H9 (cell line): ENCODE results near the gene DPP7. TPM values are rescaled to one million over a fixed set of nuclear protein-coding genes. Genes with fewer than 3 reads are reported as not detected.

Experiments
- DNase-seq: peaks from one replicate; pipeline ENCODE4 v3.0.0-alpha.2; 2017
- H2AFZ ChIP-seq: one replicate; pipeline ENCODE4 v1.6.1; 2013; ENCODE audit warnings: mild to moderate bottlenecking, low read length, control low read depth, moderate library complexity
- H2AK5ac ChIP-seq: 2 replicates; pipeline ENCODE4 v1.6.1; 2013; ENCODE audit warnings: low read length, control low read depth, mixed read lengths; ENCODE audit not compliant: insufficient read length
- H2BK120ac ChIP-seq: one replicate; pipeline ENCODE4 v1.6.1; 2013; ENCODE audit warnings: low read depth, mild to moderate bottlenecking, low read length, control low read depth, inconsistent platforms; ENCODE audit not compliant: poor library complexity, severe bottlenecking
- H2BK12ac ChIP-seq: 2 replicates; pipeline ENCODE4 v1.6.1; 2013; ENCODE audit warnings: low read length, control low read depth, mixed read lengths, low read depth; ENCODE audit not compliant: insufficient read length
- H2BK15ac ChIP-seq: 2 replicates; pipeline ENCODE4 v1.6.1; 2013; ENCODE audit warnings: low read depth, low read length, control low read depth
- H2BK20ac ChIP-seq: one replicate; pipeline ENCODE4 v1.6.1; 2013; ENCODE audit warnings: low read depth, mild to moderate bottlenecking, low read length, control low read depth, inconsistent platforms; ENCODE audit not compliant: poor library complexity, severe bottlenecking
- H2BK5ac ChIP-seq: 2 replicates; pipeline ENCODE4 v1.6.1; 2013; ENCODE audit warnings: low read length, control low read depth, mixed read lengths; ENCODE audit not compliant: insufficient read length
- H3K14ac ChIP-seq: 2 replicates; pipeline ENCODE4 v1.6.1; 2013; ENCODE audit warnings: low read length, control low read depth; ENCODE audit not compliant: insufficient read depth
- H3K18ac ChIP-seq: 2 replicates; pipeline ENCODE4 v1.6.1; 2013; ENCODE audit warnings: low read depth, mild to moderate bottlenecking, mixed read lengths, low read length, control low read depth; ENCODE audit not compliant: insufficient read length
- H3K23ac ChIP-seq: 2 replicates; pipeline ENCODE4 v1.6.1; 2013; ENCODE audit warnings: low read length, control low read depth, mixed read lengths, low read depth; ENCODE audit not compliant: insufficient read length
- H3K23me2 ChIP-seq: 2 replicates; pipeline ENCODE4 v1.6.1; 2013; ENCODE audit warnings: low read depth, mild to moderate bottlenecking, mixed read lengths, low read length, control low read depth; ENCODE audit not compliant: insufficient read length, poor library complexity, severe bottlenecking
- H3K27ac ChIP-seq: 2 replicates; pipeline ENCODE4 v1.5.1; 2013; ENCODE audit warnings: low read length, control low read depth, mixed read lengths, low read depth; ENCODE audit not compliant: insufficient read length
- H3K27me3 ChIP-seq: 2 replicates; pipeline ENCODE4 v1.6.1; 2013; ENCODE audit warnings: low read length, control low read depth, inconsistent platforms; ENCODE audit not compliant: insufficient read depth
- H3K4ac ChIP-seq: 2 replicates; pipeline ENCODE4 v1.6.1; 2013; ENCODE audit warnings: low read depth, mild to moderate bottlenecking, control low read depth, inconsistent platforms, low read length, moderate library complexity
- H3K4me1 ChIP-seq: 2 replicates; pipeline ENCODE4 v1.6.1; 2013; ENCODE audit warnings: low read length, control low read depth, inconsistent platforms; ENCODE audit not compliant: insufficient read depth
- H3K4me2 ChIP-seq: 2 replicates; pipeline ENCODE4 v1.6.1; 2013; ENCODE audit warnings: low read length, control low read depth, mixed read lengths; ENCODE audit not compliant: insufficient read length, insufficient read depth
- H3K56ac ChIP-seq: 2 replicates; pipeline ENCODE4 v1.6.1; 2013; ENCODE audit warnings: low read depth, mild to moderate bottlenecking, mixed read lengths, low read length, control low read depth; ENCODE audit not compliant: insufficient read length
- H3K79me1 ChIP-seq: 2 replicates; pipeline ENCODE4 v1.6.1; 2013; ENCODE audit warnings: low read depth, mild to moderate bottlenecking, moderate library complexity, low read length, control low read depth, inconsistent platforms; ENCODE audit not compliant: insufficient read depth, poor library complexity, severe bottlenecking
- H3K79me2 ChIP-seq: 2 replicates; pipeline ENCODE4 v1.6.1; 2013; ENCODE audit warnings: low read length, control low read depth, inconsistent platforms; ENCODE audit not compliant: insufficient read depth
- H3K9ac ChIP-seq: 2 replicates; pipeline ENCODE4 v1.6.1; 2013; ENCODE audit warnings: low read length, control low read depth, mixed read lengths; ENCODE audit not compliant: insufficient read length; ENCODE audit errors: extremely low read depth
- H3K9me3 ChIP-seq: one replicate; pipeline ENCODE4 v1.6.1; 2013; ENCODE audit warnings: low read depth, low read length, inconsistent platforms; ENCODE audit not compliant: control insufficient read depth
- H3T11ph ChIP-seq: one replicate; pipeline ENCODE4 v1.6.1; 2013; ENCODE audit warnings: mild to moderate bottlenecking, low read length, control low read depth, inconsistent platforms
- H4K20me1 ChIP-seq: one replicate; pipeline ENCODE4 v1.6.1; 2013; ENCODE audit not compliant: control insufficient read depth, insufficient read length, insufficient read depth
- H4K5ac ChIP-seq: 2 replicates; pipeline ENCODE4 v1.6.1; 2013; ENCODE audit warnings: low read depth, mild to moderate bottlenecking, mixed read lengths, low read length, control low read depth; ENCODE audit not compliant: insufficient read length
- H4K8ac ChIP-seq: replicated peaks from 2 replicates; pipeline ENCODE4 v1.6.1; 2013; ENCODE audit warnings: low read length, control low read depth, mixed read lengths, low read depth; ENCODE audit not compliant: insufficient read length
- H4K91ac ChIP-seq: 2 replicates; pipeline ENCODE4 v1.6.1; 2013; ENCODE audit warnings: low read depth, mild to moderate bottlenecking, moderate library complexity, mixed read lengths, low read length, control low read depth; ENCODE audit not compliant: insufficient read length
- H3K27ac Mint-ChIP-seq, 3 experiments: 2 replicates in 2 of 3; 3 replicates in 1 of 3; pipeline ENCODE4 v1.8.0; 2020 to 2021; ENCODE audit warnings: mixed read lengths in 3 of 3, mild to moderate bottlenecking in 1 of 3, moderate library complexity in 1 of 3
- H3K27me3 Mint-ChIP-seq: 2 replicates; pipeline ENCODE4 v1.8.0; 2021; ENCODE audit warnings: low read depth, mild to moderate bottlenecking, moderate library complexity, mixed read lengths
- H3K36me3 Mint-ChIP-seq, 3 experiments: 2 replicates in 2 of 3; 3 replicates in 1 of 3; pipeline ENCODE4 v1.8.0; 2020 to 2021; ENCODE audit warnings: low read depth in 3 of 3, mixed read lengths in 3 of 3; ENCODE audit not compliant: insufficient read depth in 1 of 3
- H3K4me1 Mint-ChIP-seq, 2 experiments: 2 replicates each; pipeline ENCODE4 v1.8.0; 2020; ENCODE audit warnings: mixed read lengths in 2 of 2
- H3K4me3 Mint-ChIP-seq, 2 experiments: 2 replicates in 1 of 2; 3 replicates in 1 of 2; pipeline ENCODE4 v1.8.0; 2020 to 2021; ENCODE audit warnings: mild to moderate bottlenecking in 2 of 2, mixed read lengths in 2 of 2, moderate library complexity in 1 of 2
- H3K9me3 Mint-ChIP-seq, 2 experiments: 2 replicates in 1 of 2; 3 replicates in 1 of 2; pipeline ENCODE4 v1.8.0; 2020; ENCODE audit warnings: mild to moderate bottlenecking in 2 of 2, mixed read lengths in 2 of 2, moderate library complexity in 1 of 2
- WGBS: extraction: QIAGEN DNeasy Blood & Tissue Kit; methylation state at CpG from one replicate; pipeline ENCODE4 v1.1.7; 2013; ENCODE audit warnings: missing lambda C conversion rate, low lambda C conversion rate, mixed read lengths; ENCODE audit not compliant: insufficient read length; ENCODE audit errors: extremely low coverage; 5-methylcytosine and 5-hydroxymethylcytosine counted together
- total RNA-seq: library from RNA; stranded (reverse); gene quantifications from 2 replicates; pipeline ENCODE4 v1.2.1, GENCODE V29; 2021
- TF ChIP-seq, protein P1 (sequence below): fragments of 200-600 bp; sonication (generic); conservative IDR thresholded peaks from 3 replicates; pipeline ENCODE4 v1.8.0; 2021; ENCODE audit warnings: antibody characterized with exemption, mild to moderate bottlenecking

The DPP7 gene
- total RNA-seq, 1 experiment from 2014 or later, result 29.4 TPM

DNA sequence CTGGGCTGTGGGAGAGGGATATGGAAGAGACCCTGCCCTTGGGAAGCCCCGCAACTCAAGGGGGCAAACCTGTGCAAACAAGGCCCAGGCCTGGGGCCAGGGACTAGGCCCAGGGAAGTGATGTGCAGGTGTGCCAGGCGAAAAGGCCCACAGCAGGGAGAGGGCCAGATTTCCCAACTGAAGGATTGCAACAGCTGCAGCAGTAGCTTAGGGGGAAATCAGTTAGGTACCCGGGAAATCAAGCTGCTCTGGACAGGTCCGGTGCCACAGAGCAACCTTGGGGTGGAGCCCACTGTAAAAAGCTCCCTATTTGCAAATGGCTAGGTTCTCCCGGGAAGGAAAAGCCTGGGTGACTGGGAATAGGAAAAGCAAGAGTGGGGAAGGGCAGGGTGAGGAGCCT lies 34.8 kb upstream of the DPP7 start:
- no peak overlapping the region for H3K27ac ChIP-seq
- H3K4me1 ChIP-seq, result no peaks in the 10 kb centered on the region; the same call in 1 of the 2 replicates
- no CpG with 5 or more reads among the region's 5 CpGs for WGBS
- no peak overlapping the region for H3K18ac ChIP-seq
- DNase-seq, result no peak
- no peak overlapping the region for H2BK120ac ChIP-seq
- H2AFZ ChIP-seq, result no peak overlapping the region
- no peak overlapping the region for H3K27ac Mint-ChIP-seq
- H3K9ac ChIP-seq, result no peak overlapping the region
- no peaks in the 10 kb centered on the region for H3K9me3 ChIP-seq
- H2BK20ac ChIP-seq, result no peak overlapping the region
- H3K4me3 Mint-ChIP-seq, result no peak overlapping the region
- no peak overlapping the region for H3K56ac ChIP-seq
- no peaks in the 10 kb centered on the region; a peak in 2 of 5 replicates for H3K9me3 Mint-ChIP-seq
- H3K14ac ChIP-seq, result no peak overlapping the region
- no peaks in the 10 kb centered on the region for H3K79me1 ChIP-seq
- no peaks in the 10 kb centered on the region for H4K20me1 ChIP-seq
- H3K4me2 ChIP-seq, result no peak overlapping the region
- no peaks in the 10 kb centered on the region for H3K79me2 ChIP-seq
- H4K5ac ChIP-seq, result no peak overlapping the region
- H3T11ph ChIP-seq, result no peak overlapping the region
- no peaks in the 10 kb centered on the region for H3K23me2 ChIP-seq
- peaks cover 28% of the 10 kb centered on the region for H3K27me3 Mint-ChIP-seq
- H4K8ac ChIP-seq, result no peak overlapping the region
- H3K4me1 Mint-ChIP-seq, result peaks cover 0 to 11% of the 10 kb centered on the region in 2 experiments; a peak in 2 of 4 replicates
- H2BK15ac ChIP-seq, result no peak overlapping the region
- no peak overlapping the region for H2AK5ac ChIP-seq
- no peak overlapping the region for H3K4ac ChIP-seq
- no peak overlapping the region for H4K91ac ChIP-seq
- H2BK5ac ChIP-seq, result no peak overlapping the region
- TF ChIP-seq, protein P1, sequence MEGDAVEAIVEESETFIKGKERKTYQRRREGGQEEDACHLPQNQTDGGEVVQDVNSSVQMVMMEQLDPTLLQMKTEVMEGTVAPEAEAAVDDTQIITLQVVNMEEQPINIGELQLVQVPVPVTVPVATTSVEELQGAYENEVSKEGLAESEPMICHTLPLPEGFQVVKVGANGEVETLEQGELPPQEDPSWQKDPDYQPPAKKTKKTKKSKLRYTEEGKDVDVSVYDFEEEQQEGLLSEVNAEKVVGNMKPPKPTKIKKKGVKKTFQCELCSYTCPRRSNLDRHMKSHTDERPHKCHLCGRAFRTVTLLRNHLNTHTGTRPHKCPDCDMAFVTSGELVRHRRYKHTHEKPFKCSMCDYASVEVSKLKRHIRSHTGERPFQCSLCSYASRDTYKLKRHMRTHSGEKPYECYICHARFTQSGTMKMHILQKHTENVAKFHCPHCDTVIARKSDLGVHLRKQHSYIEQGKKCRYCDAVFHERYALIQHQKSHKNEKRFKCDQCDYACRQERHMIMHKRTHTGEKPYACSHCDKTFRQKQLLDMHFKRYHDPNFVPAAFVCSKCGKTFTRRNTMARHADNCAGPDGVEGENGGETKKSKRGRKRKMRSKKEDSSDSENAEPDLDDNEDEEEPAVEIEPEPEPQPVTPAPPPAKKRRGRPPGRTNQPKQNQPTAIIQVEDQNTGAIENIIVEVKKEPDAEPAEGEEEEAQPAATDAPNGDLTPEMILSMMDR, result no peak
- H3K27me3 ChIP-seq, result no peaks in the 10 kb centered on the region
- no peaks in the 10 kb centered on the region for H3K36me3 Mint-ChIP-seq
- H2BK12ac ChIP-seq, result no peak overlapping the region
- no peak overlapping the region for H3K23ac ChIP-seq
